ENCODE results near the gene MTCL3.

DNA sequence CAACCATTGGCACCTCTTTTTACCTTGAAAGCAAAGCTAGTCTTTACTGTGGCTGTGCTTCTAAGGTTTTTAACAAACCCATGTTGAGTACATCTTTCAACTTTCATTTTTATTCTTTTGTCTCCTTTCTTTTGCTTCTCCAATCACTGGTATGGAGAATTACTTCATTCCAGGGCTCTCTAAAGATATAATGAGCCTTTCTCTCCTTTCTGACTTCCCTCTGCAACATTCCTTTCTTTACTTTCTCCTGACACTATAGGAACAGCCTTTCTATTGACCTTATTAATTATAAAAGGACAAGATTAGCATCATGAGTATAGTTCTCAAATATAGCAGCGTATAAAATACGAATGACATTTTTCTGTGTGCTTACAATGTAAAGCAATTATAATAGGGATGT lies 36.8 kb downstream of the MTCL3 start:
- no peak for TF ChIP-seq POLR2AphosphoS5 (IDR thresholded peaks at IDR 0.05)
- no peak for TF ChIP-seq POLR2A (IDR thresholded peaks at IDR 0.05)
- TF ChIP-seq, protein P1, sequence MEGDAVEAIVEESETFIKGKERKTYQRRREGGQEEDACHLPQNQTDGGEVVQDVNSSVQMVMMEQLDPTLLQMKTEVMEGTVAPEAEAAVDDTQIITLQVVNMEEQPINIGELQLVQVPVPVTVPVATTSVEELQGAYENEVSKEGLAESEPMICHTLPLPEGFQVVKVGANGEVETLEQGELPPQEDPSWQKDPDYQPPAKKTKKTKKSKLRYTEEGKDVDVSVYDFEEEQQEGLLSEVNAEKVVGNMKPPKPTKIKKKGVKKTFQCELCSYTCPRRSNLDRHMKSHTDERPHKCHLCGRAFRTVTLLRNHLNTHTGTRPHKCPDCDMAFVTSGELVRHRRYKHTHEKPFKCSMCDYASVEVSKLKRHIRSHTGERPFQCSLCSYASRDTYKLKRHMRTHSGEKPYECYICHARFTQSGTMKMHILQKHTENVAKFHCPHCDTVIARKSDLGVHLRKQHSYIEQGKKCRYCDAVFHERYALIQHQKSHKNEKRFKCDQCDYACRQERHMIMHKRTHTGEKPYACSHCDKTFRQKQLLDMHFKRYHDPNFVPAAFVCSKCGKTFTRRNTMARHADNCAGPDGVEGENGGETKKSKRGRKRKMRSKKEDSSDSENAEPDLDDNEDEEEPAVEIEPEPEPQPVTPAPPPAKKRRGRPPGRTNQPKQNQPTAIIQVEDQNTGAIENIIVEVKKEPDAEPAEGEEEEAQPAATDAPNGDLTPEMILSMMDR (IDR thresholded peaks at IDR 0.05), result no peak
